Tibial artery (tissue), 4 donors: Measurements from ENCODE around the gene UNCX.
"Not testable (repeated sequence)": the region's sequence is repeated elsewhere in the genome, so short reads cannot be mapped to it uniquely, and the experiment has no call there.

ENCODE experiments used
- DNase-seq, 2 donors: peaks; one replicate each; pipeline ENCODE4 v3.0.0-alpha.2; 2019
- H3K27ac ChIP-seq, 2 donors: fragments of 200-600 bp; sonication (generic) in 1 of 2; 1 replicate in 1 of 2; 2 replicates in 1 of 2; pipeline ENCODE4 v1.5.1; 2018 to 2019; ENCODE audit warnings: mild to moderate bottlenecking in 1 of 2
- H3K27me3 ChIP-seq, 2 donors: fragments of 200-600 bp; sonication (generic) in 1 of 2; one replicate each; pipeline versions ENCODE4 v1.5.1 to v1.6.0; 2016 to 2019
- H3K36me3 ChIP-seq, 3 donors: fragments of 200-600 bp; sonication (generic) in 2 of 3; one replicate each; pipeline ENCODE4 v1.5.1; 2016 to 2019; ENCODE audit warnings: mild to moderate bottlenecking in 2 of 3
- H3K4me1 ChIP-seq, 4 donors: fragments of 200-600 bp; sonication (generic) in 2 of 4; 1 replicate in 3 of 4; 2 replicates in 1 of 4; pipeline ENCODE4 v1.5.1; 2016 to 2019
- H3K4me3 ChIP-seq, 2 donors: fragments of 200-600 bp; sonication (generic) in 1 of 2; 1 replicate in 1 of 2; 2 replicates in 1 of 2; pipeline ENCODE4 v1.5.1; 2018 to 2019; ENCODE audit warnings: mild to moderate bottlenecking in 2 of 2
- H3K9me3 ChIP-seq, 3 donors: fragments of 200-600 bp; sonication (generic) in 1 of 3; one replicate each; pipeline ENCODE4 v1.5.1; 2016 to 2019
- CTCF ChIP-seq, 2 experiments: fragments of 200-600 bp in 1 of 2; fragments of 450-650 bp in 1 of 2; IDR thresholded peaks; one replicate each; pipeline ENCODE4 v1.5.1; 2017 to 2019; ENCODE audit warnings: antibody characterized with exemption in 2 of 2, mild to moderate bottlenecking in 1 of 2, moderate library complexity in 1 of 2
- intact Hi-C: fragments of 100-400 bp; cut with DNase I; formaldehyde crosslinking; loops from one replicate; pipeline ENCODE4 v1.15.0; 2023; ENCODE audit warnings: low total_unique reads

Gene UNCX

GRCh38 chr7:1276626-1277175 lies 44.0 kb downstream of the UNCX start:
- H3K9me3 ChIP-seq: no peaks in the 10 kb centered on the region
- intact Hi-C loops: no loop called here
- DNase-seq: no peak
- H3K4me1 ChIP-seq: no peaks in the 10 kb centered on the region
- H3K36me3 ChIP-seq: no peaks in the 10 kb centered on the region
- TF ChIP-seq CTCF (IDR thresholded peaks at IDR 0.05): no peak
- H3K27me3 ChIP-seq: peaks cover 3 to 51% of the 10 kb centered on the region in 2 donors
- no peak overlapping the region for H3K4me3 ChIP-seq
- H3K27ac ChIP-seq: no peak overlapping the region

DNA sequence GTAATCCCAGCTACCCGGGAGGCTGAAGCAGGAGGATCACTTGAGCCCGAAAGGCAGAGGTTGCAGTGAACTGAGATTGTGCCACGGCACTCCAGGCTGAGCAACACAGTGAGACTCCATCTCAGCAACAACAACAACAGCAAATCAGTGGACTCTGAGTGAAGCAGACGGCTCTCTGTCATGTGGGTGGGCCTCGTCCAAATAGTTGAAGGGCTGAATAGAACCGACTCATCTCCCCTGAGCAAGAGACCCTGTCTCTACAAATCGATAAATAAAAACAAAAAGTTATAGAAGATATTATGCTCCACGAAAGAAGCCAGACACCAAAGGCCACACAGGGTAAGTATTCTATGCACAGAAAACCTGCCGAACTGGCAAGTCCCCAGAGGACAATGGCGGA lies 45.9 kb downstream of the UNCX start:
- Histone ChIP-seq H3K27ac (no peak overlapping the region), H3K36me3 (no peaks in the 10 kb centered on the region), H3K9me3 (no peaks in the 10 kb centered on the region), H3K4me1 (no peaks in the 10 kb centered on the region), H3K4me3 (no peak overlapping the region), H3K27me3 (peaks cover 3 to 59% of the 10 kb centered on the region in 2 donors)
- intact Hi-C loops: no loop called here
- no peak for DNase-seq
- TF ChIP-seq CTCF (IDR thresholded peaks at IDR 0.05): no peak

DNA sequence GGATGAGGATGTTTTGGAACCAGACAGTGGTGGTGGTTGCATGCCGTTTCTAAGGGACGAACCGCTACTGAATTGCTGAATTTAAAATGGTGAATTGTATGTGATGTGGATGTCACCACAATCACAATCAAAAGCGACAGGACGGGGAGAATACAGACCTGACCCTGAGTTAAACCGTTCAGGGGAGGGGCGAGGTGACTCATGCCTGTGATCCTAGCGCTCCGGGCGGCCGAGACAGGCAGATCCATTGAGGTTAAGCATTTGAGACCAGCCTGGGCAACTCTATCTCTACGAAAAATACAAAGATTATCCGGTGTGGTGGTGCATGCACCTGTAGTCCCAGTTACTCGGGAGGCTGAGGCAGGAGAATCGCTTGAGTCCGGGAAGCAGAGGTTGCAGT lies 46.4 kb downstream of the UNCX start:
- Histone ChIP-seq H3K4me1 (no peaks in the 10 kb centered on the region), H3K27ac (no peak overlapping the region), H3K4me3 (no peak overlapping the region), H3K27me3 (peaks cover 3 to 63% of the 10 kb centered on the region in 2 donors), H3K36me3 (no peaks in the 10 kb centered on the region), H3K9me3 (no peaks in the 10 kb centered on the region)
- DNase-seq: no peak
- TF ChIP-seq CTCF (IDR thresholded peaks at IDR 0.05): no peak
- intact Hi-C loops: no loop called here

GRCh38 chr7:1279895-1280294 lies 47.2 kb downstream of the UNCX start:
- intact Hi-C loops, H3K4me3 ChIP-seq, H3K36me3 ChIP-seq, DNase-seq, H3K9me3 ChIP-seq, H3K27ac ChIP-seq, H3K4me1 ChIP-seq: not testable (repeated sequence)
- peaks cover 3 to 63% of the 10 kb centered on the region in 2 donors for H3K27me3 ChIP-seq

GRCh38 chr7:1281068-1281467 lies 48.4 kb downstream of the UNCX start:
- Histone ChIP-seq H3K27ac (no peak overlapping the region), H3K27me3 (peaks cover 1 to 63% of the 10 kb centered on the region in 2 donors), H3K4me3 (no peak overlapping the region), H3K4me1 (no peaks in the 10 kb centered on the region), H3K9me3 (no peaks in the 10 kb centered on the region), H3K36me3 (no peaks in the 10 kb centered on the region)
- no peak for TF ChIP-seq CTCF (IDR thresholded peaks at IDR 0.05)
- DNase-seq: no peak
- intact Hi-C loops: no loop called here

DNA sequence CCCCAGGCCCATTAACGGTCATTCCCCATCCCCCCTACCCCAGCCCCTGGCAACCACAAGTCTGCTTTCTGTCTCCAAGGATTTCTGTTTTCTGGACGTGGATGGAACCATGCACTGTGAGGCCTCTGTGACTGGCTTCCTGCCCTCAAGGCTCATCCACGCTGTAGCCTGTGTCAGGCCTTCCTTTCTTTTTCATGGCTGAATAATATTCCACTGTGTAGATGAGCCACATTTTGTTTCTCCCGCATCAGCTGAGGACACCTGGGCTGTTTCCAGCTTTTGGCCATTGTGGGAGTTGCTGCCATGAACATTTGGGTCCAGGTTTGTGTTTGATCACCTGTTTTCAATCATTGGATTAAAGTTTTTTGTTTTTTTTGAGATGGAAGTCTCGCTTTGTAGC lies 50.0 kb downstream of the UNCX start:
- Histone ChIP-seq H3K4me1 (no peaks in the 10 kb centered on the region), H3K27ac (no peak overlapping the region), H3K4me3 (no peak overlapping the region), H3K9me3 (no peaks in the 10 kb centered on the region), H3K36me3 (no peaks in the 10 kb centered on the region), H3K27me3 (peaks cover 0 to 52% of the 10 kb centered on the region in 2 donors)
- intact Hi-C loops: no loop called here
- no peak for DNase-seq
- no peak for TF ChIP-seq CTCF (IDR thresholded peaks at IDR 0.05)
